Measurements from ENCODE around the gene ESYT1. TPM values are rescaled to one million over a fixed set of nuclear protein-coding genes. Genes with fewer than 3 reads are reported as not detected.

The ESYT1 gene
- total and polyA plus RNA-seq, 2 donors (not counting 3 experiments of a cell fraction or from before 2014, with no cell fraction given), result 161 to 234 TPM

DNA sequence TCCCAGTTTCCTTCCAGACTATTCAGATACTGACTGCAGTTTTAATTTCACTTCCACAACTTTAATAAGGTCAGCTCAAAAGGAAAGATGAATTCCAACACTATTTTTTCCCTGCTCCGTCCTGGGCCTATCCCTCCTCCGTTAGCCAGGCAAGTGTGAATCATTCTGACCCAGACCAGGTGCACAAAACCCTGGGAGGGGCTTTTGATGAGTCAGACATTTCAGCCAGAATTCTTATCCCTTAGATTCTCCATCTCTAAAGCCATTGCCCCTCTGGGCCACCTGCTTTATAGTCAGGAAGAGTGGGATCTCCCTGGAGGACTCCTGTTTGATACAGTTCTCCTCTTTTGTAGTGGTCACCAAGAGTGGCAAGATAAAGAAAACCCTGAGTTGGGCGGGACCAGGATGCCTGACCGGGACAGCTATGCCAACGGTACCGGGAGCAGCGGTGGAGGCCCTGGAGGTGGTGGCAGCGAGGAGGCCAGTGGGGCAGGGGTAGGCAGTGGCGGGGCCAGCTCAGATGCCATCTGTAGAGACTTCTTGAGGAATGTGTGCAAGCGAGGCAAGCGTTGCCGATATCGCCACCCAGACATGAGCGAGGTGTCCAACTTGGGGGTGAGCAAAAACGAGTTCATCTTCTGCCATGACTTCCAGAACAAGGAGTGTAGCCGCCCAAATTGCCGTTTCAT is 7.8 kb upstream of the ESYT1 start:
- CTCF ChIA-PET, result interaction anchor here (0.5 to 11.9 kb wide), 14 partner anchors 7 to 509 kb away, joined by 3 to 236 read pairs (median 5); partner anchors contain the start of genes ANKRD52, ESYT1, MYL6 and PA2G4
- H3K9me1 ChIP-seq (replicated peaks; ENCODE audit: control insufficient read depth, extremely low read depth, insufficient read depth, low read length), result no peaks in the 10 kb centered on the region
- intact Hi-C loops (cut with micrococcal nuclease), result no loop called here

More for the DNA sequence above, 7.8 kb upstream of the ESYT1 start:
- H3K4me2 ChIP-seq (ENCODE audit: insufficient read depth, low read length), result peak overlapping the region; percentile 39
- H3K79me2 ChIP-seq (ENCODE audit: control insufficient read depth, insufficient read depth, low read length), result peaks cover 24% of the 10 kb centered on the region
- BruUV-seq (replicated peaks), result no TSS peak
- H3K9ac ChIP-seq (replicated peaks; ENCODE audit: extremely low read depth, insufficient read depth, low read length), result no peak overlapping the region
- dilution Hi-C loops (cut with MboI; ENCODE audit: extremely low pct_ligation_motif_present, low sequenced_read_pairs), result no loop called here
- H4K20me1 ChIP-seq (replicated peaks; ENCODE audit: control insufficient read depth, extremely low read depth, insufficient read depth, low read length), result no peaks in the 10 kb centered on the region
- H3K27ac ChIP-seq (ENCODE audit: insufficient read depth, low read depth, low read length), result no peak overlapping the region
- DNase-seq (ENCODE audit: low read depth, low spot score) (no peak), FAIRE-seq (no peak)
- peaks cover 0 to 13% of the 10 kb centered on the region in 2 experiments for H3K36me3 ChIP-seq (ENCODE audit: control insufficient read depth in 2 of 2, extremely low read depth in 1 of 2, insufficient read depth in 2 of 2, low read length in 2 of 2)
- H3K4me3 ChIP-seq (replicated peaks in 1 of 3; ENCODE audit: insufficient read depth in 1 of 3, low read depth in 1 of 3, low read length in 3 of 3), result no peak overlapping the region
- H3K27me3 ChIP-seq (ENCODE audit: control insufficient read depth in 2 of 2, insufficient read depth in 2 of 2, low read length in 2 of 2), result no peaks in the 10 kb centered on the region
- POLR2A ChIA-PET, result interaction anchor here (0.6 to 3.0 kb wide), 5 partner anchors 8 to 379 kb away, joined by 3 to 20 read pairs (median 7); partner anchors contain the start of genes ESYT1 and MYL6
- peaks cover 23% of the 10 kb centered on the region for H3K4me1 ChIP-seq (ENCODE audit: control insufficient read depth, extremely low read depth, insufficient read depth, low read length)
- H3K9me3 ChIP-seq (replicated peaks; ENCODE audit: control insufficient read depth, insufficient read depth, low read length), result no peaks in the 10 kb centered on the region
- H2AFZ ChIP-seq (ENCODE audit: low read depth, low read length), result no peak overlapping the region
- TF ChIP-seq EZH2 (IDR thresholded peaks at IDR 0.05; ENCODE audit: borderline replicate concordance, low read depth, low read length, severe bottlenecking), result no peak
- TF ChIP-seq JUN (IDR thresholded peaks at IDR 0.05; ENCODE audit: borderline replicate concordance, insufficient read depth, insufficient read length, low read depth), result no peak
- TF ChIP-seq POLR2A (IDR thresholded peaks at IDR 0.05; ENCODE audit: low read depth, low read length), result no peak
- TF ChIP-seq, protein P1, sequence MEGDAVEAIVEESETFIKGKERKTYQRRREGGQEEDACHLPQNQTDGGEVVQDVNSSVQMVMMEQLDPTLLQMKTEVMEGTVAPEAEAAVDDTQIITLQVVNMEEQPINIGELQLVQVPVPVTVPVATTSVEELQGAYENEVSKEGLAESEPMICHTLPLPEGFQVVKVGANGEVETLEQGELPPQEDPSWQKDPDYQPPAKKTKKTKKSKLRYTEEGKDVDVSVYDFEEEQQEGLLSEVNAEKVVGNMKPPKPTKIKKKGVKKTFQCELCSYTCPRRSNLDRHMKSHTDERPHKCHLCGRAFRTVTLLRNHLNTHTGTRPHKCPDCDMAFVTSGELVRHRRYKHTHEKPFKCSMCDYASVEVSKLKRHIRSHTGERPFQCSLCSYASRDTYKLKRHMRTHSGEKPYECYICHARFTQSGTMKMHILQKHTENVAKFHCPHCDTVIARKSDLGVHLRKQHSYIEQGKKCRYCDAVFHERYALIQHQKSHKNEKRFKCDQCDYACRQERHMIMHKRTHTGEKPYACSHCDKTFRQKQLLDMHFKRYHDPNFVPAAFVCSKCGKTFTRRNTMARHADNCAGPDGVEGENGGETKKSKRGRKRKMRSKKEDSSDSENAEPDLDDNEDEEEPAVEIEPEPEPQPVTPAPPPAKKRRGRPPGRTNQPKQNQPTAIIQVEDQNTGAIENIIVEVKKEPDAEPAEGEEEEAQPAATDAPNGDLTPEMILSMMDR (IDR thresholded peaks at IDR 0.05; ENCODE audit: extremely low read depth in 1 of 2, insufficient read depth in 1 of 2, low read depth in 1 of 2, low read length in 2 of 2), result no peak
- TF ChIP-seq MYC (IDR thresholded peaks at IDR 0.05; ENCODE audit: low read depth, low read length), result no peak
- TF ChIP-seq POLR2AphosphoS5 (IDR thresholded peaks at IDR 0.05; ENCODE audit: insufficient read depth, low read depth, low read length), result no peak
- no peak for TF ChIP-seq GATA2 (IDR thresholded peaks at IDR 0.05; ENCODE audit: insufficient read depth, insufficient read length, low read depth, low read length)
